A549 (cell line): ENCODE data around the gene GTF3C1. TPM values are rescaled to one million over a fixed set of nuclear protein-coding genes. Genes with fewer than 3 reads are reported as not detected.

Experiments
- ATAC-seq, 2 experiments: fragments of 200-7000 bp in 1 of 2; fragments of >200 bp in 1 of 2; cut with Nextera tagmentation in 1 of 2; cut with Tn5 transposase in 1 of 2; 3 replicates each; pipeline versions ENCODE4 v1.8.0 to v1.9.1; 2018 to 2020; ENCODE audit warnings: mild to moderate bottlenecking in 1 of 2, moderate library complexity in 1 of 2
- CTCF ChIA-PET: fragments of 300-600 bp; sonication (Branson Sonifier 250); formaldehyde crosslinking; extraction: SDS; loops from one replicate; lab custom pipeline; 2021; ENCODE audit warnings: antibody characterized with exemption, inconsistent platforms; lab: Yijun Ruan, JAX
- POLR2A ChIA-PET: fragments of 350-600 bp; formaldehyde crosslinking; extraction: SDS; loops from one replicate; lab custom pipeline; 2021; ENCODE audit warnings: antibody characterized with exemption, inconsistent platforms; lab: Yijun Ruan, JAX
- DNase-seq, 2 experiments: peaks; one replicate each; pipeline versions ENCODE4 v3.0.0 to v3.0.0-alpha.2; 2011 to 2016; ENCODE audit warnings: low read depth in 1 of 2, low spot score in 1 of 2
- FAIRE-seq: peaks from 2 replicates; lab custom pipeline; 2011; peaks lifted over from hg19 to GRCh38; lab: Jason Lieb, UNC
- H3K27ac ChIP-seq, 2 experiments: fragments of >200 bp; sonication (Bioruptor Twin); formaldehyde crosslinking; 3 replicates each; pipeline ENCODE4 v1.5.1; 2016 to 2017
- H3K4me1 ChIP-seq: fragments of >200 bp; sonication (Bioruptor Twin); formaldehyde crosslinking; 3 replicates; pipeline ENCODE4 v1.6.1; 2016
- H3K4me2 ChIP-seq: fragments of >200 bp; sonication (Bioruptor Twin); formaldehyde crosslinking; 3 replicates; pipeline ENCODE4 v1.6.1; 2016
- H3K4me3 ChIP-seq: fragments of >200 bp; sonication (Bioruptor Twin); formaldehyde crosslinking; 3 replicates; pipeline ENCODE4 v1.5.1; 2016
- H3K9me3 ChIP-seq: fragments of >200 bp; sonication (Bioruptor Twin); formaldehyde crosslinking; 3 replicates; pipeline ENCODE4 v1.6.1; 2016
- BHLHE40 ChIP-seq: IDR thresholded peaks from 2 replicates; pipeline ENCODE4 v1.6.1; 2012; ENCODE audit warnings: low read depth, low read length, inconsistent platforms
- CBX2 ChIP-seq: fragments of 200-600 bp; sonication (generic); IDR thresholded peaks from 2 replicates; pipeline ENCODE4 v1.6.1; 2016; ENCODE audit warnings: low read depth, mild to moderate bottlenecking, borderline replicate concordance
- CEBPB ChIP-seq, 2 experiments: fragments of >200 bp in 1 of 2; sonication (Bioruptor Twin) in 1 of 2; formaldehyde crosslinking in 1 of 2; IDR thresholded peaks; 2 replicates each; pipeline ENCODE4 v1.6.1; 2012 to 2016
- CHD2 ChIP-seq: fragments of 150-350 bp; IDR thresholded peaks from 2 replicates; pipeline ENCODE4 v1.6.1; 2014; ENCODE audit warnings: low read length; ENCODE audit not compliant: partially characterized antibody
- EP300 ChIP-seq, 2 experiments: fragments of >200 bp; sonication (Bioruptor Twin); formaldehyde crosslinking; IDR thresholded peaks; 2 replicates in 1 of 2; 3 replicates in 1 of 2; pipeline ENCODE4 v1.6.1; 2016 to 2017
- ESRRA ChIP-seq: fragments of 150-350 bp; IDR thresholded peaks from 2 replicates; pipeline ENCODE4 v1.6.1; 2014; ENCODE audit warnings: mild to moderate bottlenecking, low read length, borderline replicate concordance
- GATA3 ChIP-seq: IDR thresholded peaks from 2 replicates; pipeline ENCODE4 v1.6.1; 2012; ENCODE audit warnings: borderline replicate concordance
- HEYL ChIP-seq: fragments of 250-450 bp; sonication (Bioruptor Pico); IDR thresholded peaks from 2 replicates; pipeline ENCODE4 v1.8.0; 2021; ENCODE audit warnings: mild to moderate bottlenecking, moderate library complexity
- MAFK ChIP-seq: fragments of 450-650 bp; IDR thresholded peaks from 2 replicates; pipeline ENCODE4 v1.6.1; 2014; ENCODE audit not compliant: partially characterized antibody
- MAZ ChIP-seq: fragments of 150-350 bp; IDR thresholded peaks from 2 replicates; pipeline ENCODE4 v1.6.1; 2014; ENCODE audit warnings: antibody characterized with exemption, low read depth, low read length, borderline replicate concordance
- MYC ChIP-seq: IDR thresholded peaks from 2 replicates; pipeline ENCODE4 v1.6.1; 2012; ENCODE audit warnings: mild to moderate bottlenecking, inconsistent platforms, low read length, improper control_type of control experiment, borderline replicate concordance
- NFE2L2 ChIP-seq: fragments of 150-350 bp; conservative IDR thresholded peaks from 2 replicates; pipeline ENCODE4 v1.6.1; 2014; ENCODE audit warnings: low read length
- NR3C1 ChIP-seq: fragments of >200 bp; sonication (Bioruptor Twin); formaldehyde crosslinking; IDR thresholded peaks from 3 replicates; pipeline ENCODE4 v1.6.1; 2017
- POLR2A ChIP-seq: IDR thresholded peaks from 2 replicates; pipeline ENCODE4 v1.6.1; 2012; ENCODE audit warnings: mild to moderate bottlenecking, low read length
- RFX5 ChIP-seq: fragments of 450-650 bp; IDR thresholded peaks from 2 replicates; pipeline ENCODE4 v1.7.1; 2014; ENCODE audit warnings: antibody characterized with exemption, mild to moderate bottlenecking, moderate library complexity
- SMC3 ChIP-seq: fragments of >200 bp; sonication (Bioruptor Twin); formaldehyde crosslinking; IDR thresholded peaks from 3 replicates; pipeline ENCODE4 v1.6.1; 2018; ENCODE audit warnings: inconsistent platforms
- SREBF2 ChIP-seq: fragments of 450-650 bp; IDR thresholded peaks from 2 replicates; pipeline ENCODE4 v1.6.1; 2014; ENCODE audit warnings: mild to moderate bottlenecking, moderate library complexity
- TFCP2L1 ChIP-seq: fragments of 250-450 bp; sonication (Bioruptor Pico); IDR thresholded peaks from 2 replicates; pipeline ENCODE4 v1.5.0; 2021; ENCODE audit warnings: mild to moderate bottlenecking
- TP53 ChIP-seq: fragments of 250-450 bp; sonication (Bioruptor Pico); IDR thresholded peaks from 2 replicates; pipeline ENCODE4 v1.5.0; 2021; ENCODE audit warnings: mild to moderate bottlenecking, moderate library complexity
- ZC3H11A ChIP-seq: fragments of 450-650 bp; IDR thresholded peaks from 2 replicates; pipeline ENCODE4 v1.6.1; 2014; ENCODE audit warnings: antibody characterized with exemption, mild to moderate bottlenecking
- ZFP36 ChIP-seq: fragments of 450-650 bp; IDR thresholded peaks from 2 replicates; pipeline ENCODE4 v1.6.1; 2014; ENCODE audit warnings: borderline replicate concordance; ENCODE audit not compliant: partially characterized antibody
- ZSCAN20 ChIP-seq: fragments of 250-450 bp; sonication (Bioruptor Pico); IDR thresholded peaks from 2 replicates; pipeline ENCODE4 v1.8.0; 2022; ENCODE audit warnings: mild to moderate bottlenecking, moderate library complexity
- WGBS: methylation state at CpG from one replicate; pipeline ENCODE4 v1.1.6; 2017; ENCODE audit errors: missing lambda C conversion rate; 5-methylcytosine and 5-hydroxymethylcytosine counted together
- polyA plus RNA-seq, 4 experiments: library from polyadenylated mRNA; depleted of rRNA in 3 of 4; stranded (reverse); fragments of >200 nt; fragmentation: RNase III in 1 of 4; extraction: RNeasy Plus Mini Kit Qiagen cat#74134 plus additional on column Dnase treatment in 1 of 4; gene quantifications; 2 replicates in 3 of 4; 3 replicates in 1 of 4; pipeline ENCODE4 v1.2.3, GENCODE V29; 2011 to 2017
- TF ChIP-seq, protein P1 (sequence below): fragments of >200 bp; sonication (Bioruptor Twin); formaldehyde crosslinking; IDR thresholded peaks from 2 replicates; pipeline ENCODE4 v1.6.1; 2016
- TF ChIP-seq, protein P2 (sequence below): IDR thresholded peaks from 2 replicates; pipeline ENCODE4 v1.6.1; 2012
- TF ChIP-seq, protein P3 (sequence below): fragments of 250-450 bp; sonication (Bioruptor Pico); IDR thresholded peaks from 2 replicates; pipeline ENCODE4 v1.5.0; 2020; ENCODE audit warnings: low read depth, mild to moderate bottlenecking, moderate library complexity

Gene GTF3C1
- polyA plus RNA-seq, 2 of the 4 experiments (the other 2 are of a cell fraction), result 41.6 to 54.2 TPM

DNA sequence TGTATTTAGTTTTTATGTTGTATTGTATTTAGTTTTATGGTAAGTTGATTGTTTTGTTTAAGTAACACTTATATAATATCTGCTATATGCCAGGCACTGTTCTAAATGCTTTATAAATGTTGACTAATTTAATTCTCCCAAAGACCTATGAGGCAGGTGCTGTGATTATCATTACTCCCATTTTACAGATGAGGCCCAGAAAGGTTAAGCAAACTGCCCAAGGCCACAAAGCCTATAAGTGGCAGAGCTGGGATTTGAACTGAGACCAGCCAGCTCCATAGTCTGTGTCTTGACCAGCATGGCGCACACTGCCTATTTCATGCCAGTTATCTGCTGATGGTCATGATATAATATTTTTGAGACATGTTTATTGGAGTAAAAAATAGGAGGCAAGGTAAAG lies 123.8 kb downstream of the GTF3C1 start:
- TF ChIP-seq RFX5 (no peak), ZSCAN20 (CRISPR knock-in tag) (no peak), GATA3 (no peak)
- H3K4me2 ChIP-seq, result no peak overlapping the region
- no peak overlapping the region for H3K27ac ChIP-seq
- POLR2A ChIA-PET, result no interaction called here
- no peak overlapping the region for H3K4me3 ChIP-seq
- FAIRE-seq (no peak), ATAC-seq (no peak), DNase-seq (no peak)
- H3K4me1 ChIP-seq, result 0 out of 3 replicates have a peak, but pooled peaks cover 2% of the 10 kb centered on the region
- CTCF ChIA-PET, result interaction anchor here (0.7 kb wide), 1 partner anchor 137 kb away, joined by 3 read pairs; no protein-coding TSS in a partner anchor
- 81% methylated on average over 1 of the region's 1 CpG for WGBS
- H3K9me3 ChIP-seq, result peaks cover 25% of the 10 kb centered on the region

DNA sequence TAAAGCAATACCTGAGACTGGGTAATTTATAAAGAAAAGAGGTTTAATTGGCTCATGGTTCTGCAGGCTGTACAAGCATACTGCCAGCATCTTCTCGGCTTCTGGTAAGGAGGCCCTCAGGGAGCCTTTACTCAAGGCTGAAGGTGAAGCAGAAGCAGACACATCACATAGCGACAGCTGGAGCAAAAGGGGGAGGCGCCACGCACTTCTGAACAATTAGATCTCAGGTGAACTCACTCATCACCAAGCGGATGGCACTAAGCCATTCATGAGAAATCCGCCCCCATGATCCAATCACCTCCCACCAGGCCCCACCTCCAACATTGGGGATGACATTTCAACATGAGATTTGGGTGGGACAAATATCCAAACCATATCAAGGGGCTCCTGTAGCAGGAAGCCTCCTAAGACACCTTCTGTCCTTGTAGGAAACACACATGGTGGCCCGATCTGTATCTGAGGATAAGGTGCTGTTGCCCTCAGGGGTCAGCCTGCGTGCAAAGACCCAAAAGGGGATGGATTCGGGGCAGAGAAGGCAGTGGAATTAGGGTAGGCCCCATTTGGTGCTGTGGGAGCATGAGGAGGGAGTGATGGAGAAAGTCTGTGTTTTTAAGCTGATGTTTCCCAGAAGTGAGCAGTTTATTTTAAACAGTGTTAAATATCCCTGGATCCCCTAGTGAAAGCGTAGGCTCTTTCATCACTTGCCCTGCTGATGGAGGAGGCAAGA lies 124.8 kb downstream of the GTF3C1 start:
- Histone ChIP-seq H3K4me1 (0 out of 3 replicates have a peak, but pooled peaks cover 2% of the 10 kb centered on the region), H3K27ac (no peak overlapping the region), H3K9me3 (peaks cover 35% of the 10 kb centered on the region), H3K4me3 (no peak overlapping the region), H3K4me2 (no peak overlapping the region)
- no peak for DNase-seq
- no peak for TF ChIP-seq EP300 (IDR thresholded peaks at IDR 0.05)
- no peak for TF ChIP-seq CHD2
- no peak for TF ChIP-seq HEYL (CRISPR knock-in tag)
- TF ChIP-seq, protein P1, sequence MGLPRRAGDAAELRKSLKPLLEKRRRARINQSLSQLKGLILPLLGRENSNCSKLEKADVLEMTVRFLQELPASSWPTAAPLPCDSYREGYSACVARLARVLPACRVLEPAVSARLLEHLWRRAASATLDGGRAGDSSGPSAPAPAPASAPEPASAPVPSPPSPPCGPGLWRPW, result no peak
- no peak for TF ChIP-seq SREBF2
- TF ChIP-seq TFCP2L1 (CRISPR knock-in tag), result no peak
- ATAC-seq, result no peak
- POLR2A ChIA-PET, result no interaction called here
- CTCF ChIA-PET, result interaction anchor here (0.7 kb wide), 1 partner anchor 136 kb away, joined by 3 read pairs; no protein-coding TSS in a partner anchor
- 54% methylated on average over 10 of the region's 10 CpGs for WGBS
- no peak for FAIRE-seq

DNA sequence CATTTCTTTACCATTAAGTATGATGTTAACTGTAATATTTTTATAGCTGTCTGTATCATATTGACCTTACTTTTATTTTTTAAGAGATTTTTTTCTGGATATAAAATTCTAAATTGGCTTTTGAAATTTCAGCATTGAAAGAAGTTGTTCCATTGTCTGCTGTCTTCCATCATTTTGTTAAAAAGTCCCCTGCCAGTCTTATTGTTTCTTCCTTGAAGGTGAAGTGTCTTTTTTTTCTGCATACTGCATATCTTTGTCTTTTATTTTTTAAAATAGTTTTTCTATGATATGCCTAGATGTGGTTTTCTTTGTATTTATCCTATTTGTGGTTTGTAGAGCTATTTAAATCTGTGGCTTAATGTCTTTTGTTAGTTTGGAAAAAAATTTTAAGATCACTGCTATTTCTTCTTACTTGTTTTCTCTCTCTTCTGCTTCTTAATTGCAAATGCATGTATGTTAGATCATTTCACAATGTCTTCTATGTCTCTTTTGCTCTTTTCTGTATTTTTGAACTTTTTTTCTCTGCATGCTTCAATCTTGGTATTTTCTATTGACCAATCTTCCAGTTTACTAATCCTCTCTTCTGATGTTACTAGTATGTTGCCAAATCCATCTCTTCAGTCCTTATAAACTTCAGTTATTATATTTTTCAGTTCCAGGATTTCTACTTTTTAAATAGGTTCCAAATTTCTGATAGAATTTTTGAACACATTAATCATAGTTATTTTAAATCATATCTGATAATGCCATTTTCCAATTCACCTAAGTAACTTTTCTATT lies 127.6 kb downstream of the GTF3C1 start:
- no peak for ATAC-seq
- DNase-seq, result no peak
- H3K4me2 ChIP-seq, result no peak overlapping the region
- H3K4me1 ChIP-seq, result 0 out of 3 replicates have a peak, but pooled peaks cover 2% of the 10 kb centered on the region
- CTCF ChIA-PET, result no interaction called here
- POLR2A ChIA-PET, result no interaction called here
- H3K9me3 ChIP-seq, result peaks cover 36% of the 10 kb centered on the region
- FAIRE-seq, result no peak
- no peak overlapping the region for H3K4me3 ChIP-seq
- TF ChIP-seq MAZ, result no peak
- TF ChIP-seq, protein P1, result no peak
- no peak for TF ChIP-seq MAFK
- TF ChIP-seq CBX2, result no peak
- no peak for TF ChIP-seq ZFP36
- H3K27ac ChIP-seq, result no peak overlapping the region

DNA sequence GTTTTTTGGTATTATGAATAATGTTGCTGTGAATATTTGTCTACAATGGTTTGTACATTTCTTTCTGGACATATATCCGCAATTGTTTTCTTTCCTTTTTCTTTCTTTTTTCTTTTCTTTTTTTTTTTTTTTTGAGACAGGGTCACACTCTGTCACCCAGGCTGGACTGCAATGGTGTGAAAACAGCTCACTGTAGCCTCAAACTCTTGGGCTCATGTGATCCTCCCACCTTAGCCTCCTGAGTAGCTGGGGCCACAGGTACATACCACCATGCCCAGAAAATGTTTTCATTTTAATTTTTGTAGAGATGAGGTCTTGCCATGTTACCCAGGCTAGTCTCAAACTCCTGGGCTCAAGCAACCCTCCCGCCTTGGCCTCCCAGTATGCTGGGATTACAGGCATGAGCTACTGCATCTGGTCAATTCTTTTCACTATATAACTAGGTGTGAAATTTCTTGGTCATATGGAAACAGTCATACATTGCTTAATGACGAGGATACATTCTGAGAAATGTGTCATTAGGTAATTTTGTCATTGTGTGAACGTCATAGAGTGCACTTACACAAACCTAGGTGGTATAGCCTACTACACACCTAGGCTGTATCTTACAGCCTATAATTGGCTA lies 132.6 kb downstream of the GTF3C1 start:
- Histone ChIP-seq H3K9me3 (peaks cover 23% of the 10 kb centered on the region; the same call in 2 of the 3 replicates), H3K4me1 (no peaks in the 10 kb centered on the region), H3K4me2 (no peak overlapping the region), H3K27ac (no peak overlapping the region), H3K4me3 (no peak overlapping the region)
- no peak for DNase-seq
- ChIA-PET CTCF (no interaction called here), POLR2A (no interaction called here)
- no peak for FAIRE-seq
- 24% methylated on average over 4 of the region's 4 CpGs for WGBS
- no peak for ATAC-seq
- TF ChIP-seq, protein P2, sequence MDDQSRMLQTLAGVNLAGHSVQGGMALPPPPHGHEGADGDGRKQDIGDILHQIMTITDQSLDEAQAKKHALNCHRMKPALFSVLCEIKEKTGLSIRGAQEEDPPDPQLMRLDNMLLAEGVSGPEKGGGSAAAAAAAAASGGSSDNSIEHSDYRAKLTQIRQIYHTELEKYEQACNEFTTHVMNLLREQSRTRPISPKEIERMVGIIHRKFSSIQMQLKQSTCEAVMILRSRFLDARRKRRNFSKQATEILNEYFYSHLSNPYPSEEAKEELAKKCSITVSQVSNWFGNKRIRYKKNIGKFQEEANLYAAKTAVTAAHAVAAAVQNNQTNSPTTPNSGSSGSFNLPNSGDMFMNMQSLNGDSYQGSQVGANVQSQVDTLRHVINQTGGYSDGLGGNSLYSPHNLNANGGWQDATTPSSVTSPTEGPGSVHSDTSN, result no peak
- TF ChIP-seq CEBPB (IDR thresholded peaks at IDR 0.05) (no peak), NR3C1 (no peak), ZC3H11A (no peak), CBX2 (no peak), POLR2A (no peak), MYC (no peak), BHLHE40 (no peak), TP53 (CRISPR knock-in tag) (no peak), SMC3 (no peak), SREBF2 (no peak), TFCP2L1 (CRISPR knock-in tag) (no peak), ESRRA (no peak), ZFP36 (no peak), NFE2L2 (no peak)
- TF ChIP-seq, protein P3, sequence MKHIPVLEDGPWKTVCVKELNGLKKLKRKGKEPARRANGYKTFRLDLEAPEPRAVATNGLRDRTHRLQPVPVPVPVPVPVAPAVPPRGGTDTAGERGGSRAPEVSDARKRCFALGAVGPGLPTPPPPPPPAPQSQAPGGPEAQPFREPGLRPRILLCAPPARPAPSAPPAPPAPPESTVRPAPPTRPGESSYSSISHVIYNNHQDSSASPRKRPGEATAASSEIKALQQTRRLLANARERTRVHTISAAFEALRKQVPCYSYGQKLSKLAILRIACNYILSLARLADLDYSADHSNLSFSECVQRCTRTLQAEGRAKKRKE, result no peak
